ENCODE results near the gene ANXA1.

ANXA1 gene

DNA sequence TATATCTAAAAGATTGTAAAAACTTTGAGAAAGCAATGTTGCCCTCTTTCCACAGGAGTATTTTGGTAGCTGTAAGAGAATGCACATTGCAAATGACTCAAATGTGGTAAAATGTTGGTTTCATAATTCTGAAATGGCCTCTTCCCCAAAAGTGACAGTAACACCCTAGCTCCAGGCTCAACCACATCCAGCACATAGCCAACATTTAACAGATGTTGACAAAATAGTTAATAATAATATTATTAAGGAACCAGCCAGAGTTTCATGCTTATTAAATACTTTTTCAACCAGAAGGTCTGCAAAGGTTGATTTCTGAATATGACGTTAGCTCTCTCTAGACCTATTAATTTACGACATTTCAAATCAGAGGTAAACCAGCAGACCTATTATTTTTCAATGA is 1.3 kb downstream of the ANXA1 start:
- DNase-seq (ENCODE audit: extremely low read depth, low read depth) = no peak

DNA sequence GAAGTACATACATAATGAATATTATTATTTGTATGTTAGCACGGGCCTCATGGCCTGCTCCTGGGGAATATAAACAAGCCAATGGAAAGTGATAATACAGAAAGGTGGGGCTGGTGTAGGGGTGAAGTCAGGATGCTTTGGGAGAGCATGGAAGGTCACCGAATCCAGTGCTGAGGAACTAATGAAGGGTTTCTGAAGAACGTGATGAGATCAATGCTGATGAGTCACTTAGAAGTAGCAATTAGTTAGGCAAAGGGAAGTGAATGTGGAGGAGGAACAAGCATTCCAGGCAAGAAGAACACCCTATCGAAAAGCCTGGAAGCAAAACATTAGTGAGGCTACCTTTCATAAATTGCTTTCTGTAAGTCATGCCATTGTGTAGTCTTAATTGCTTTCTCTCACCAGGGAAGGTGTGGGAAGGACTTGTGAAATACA is 2.1 kb downstream of the ANXA1 start:
- TF ChIP-seq, protein P1, sequence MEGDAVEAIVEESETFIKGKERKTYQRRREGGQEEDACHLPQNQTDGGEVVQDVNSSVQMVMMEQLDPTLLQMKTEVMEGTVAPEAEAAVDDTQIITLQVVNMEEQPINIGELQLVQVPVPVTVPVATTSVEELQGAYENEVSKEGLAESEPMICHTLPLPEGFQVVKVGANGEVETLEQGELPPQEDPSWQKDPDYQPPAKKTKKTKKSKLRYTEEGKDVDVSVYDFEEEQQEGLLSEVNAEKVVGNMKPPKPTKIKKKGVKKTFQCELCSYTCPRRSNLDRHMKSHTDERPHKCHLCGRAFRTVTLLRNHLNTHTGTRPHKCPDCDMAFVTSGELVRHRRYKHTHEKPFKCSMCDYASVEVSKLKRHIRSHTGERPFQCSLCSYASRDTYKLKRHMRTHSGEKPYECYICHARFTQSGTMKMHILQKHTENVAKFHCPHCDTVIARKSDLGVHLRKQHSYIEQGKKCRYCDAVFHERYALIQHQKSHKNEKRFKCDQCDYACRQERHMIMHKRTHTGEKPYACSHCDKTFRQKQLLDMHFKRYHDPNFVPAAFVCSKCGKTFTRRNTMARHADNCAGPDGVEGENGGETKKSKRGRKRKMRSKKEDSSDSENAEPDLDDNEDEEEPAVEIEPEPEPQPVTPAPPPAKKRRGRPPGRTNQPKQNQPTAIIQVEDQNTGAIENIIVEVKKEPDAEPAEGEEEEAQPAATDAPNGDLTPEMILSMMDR (IDR thresholded peaks at IDR 0.05; ENCODE audit: low read depth, low read length) = no peak
- DNase-seq (ENCODE audit: extremely low read depth, low read depth) = no peak

More for the DNA sequence above, 1.3 kb downstream of the ANXA1 start:
- TF ChIP-seq, protein P1 (IDR thresholded peaks at IDR 0.05; ENCODE audit: low read depth, low read length) = no peak

DNA sequence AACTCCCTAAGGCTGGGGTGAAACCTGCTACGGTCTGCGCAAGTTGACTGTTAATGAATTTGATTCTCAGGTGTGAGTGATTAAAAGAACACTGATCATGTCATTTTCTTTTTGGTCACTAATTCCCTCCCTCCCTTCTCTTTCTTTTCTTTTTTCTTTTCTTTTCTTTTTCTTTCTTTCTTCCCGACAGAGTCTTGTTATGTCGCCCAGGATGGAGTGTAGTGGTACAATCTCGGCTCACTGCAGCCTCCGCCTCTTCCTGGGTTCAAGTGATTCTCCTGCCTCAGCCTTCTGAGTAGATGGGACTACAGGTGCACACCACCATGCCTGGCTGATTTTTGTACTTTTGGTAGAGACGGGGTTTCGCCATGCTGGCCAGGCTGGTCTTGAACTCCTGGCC is 2.6 kb downstream of the ANXA1 start:
- no peak for DNase-seq (ENCODE audit: extremely low read depth, low read depth)
- TF ChIP-seq, protein P1 (IDR thresholded peaks at IDR 0.05; ENCODE audit: low read depth, low read length) = no peak

DNA sequence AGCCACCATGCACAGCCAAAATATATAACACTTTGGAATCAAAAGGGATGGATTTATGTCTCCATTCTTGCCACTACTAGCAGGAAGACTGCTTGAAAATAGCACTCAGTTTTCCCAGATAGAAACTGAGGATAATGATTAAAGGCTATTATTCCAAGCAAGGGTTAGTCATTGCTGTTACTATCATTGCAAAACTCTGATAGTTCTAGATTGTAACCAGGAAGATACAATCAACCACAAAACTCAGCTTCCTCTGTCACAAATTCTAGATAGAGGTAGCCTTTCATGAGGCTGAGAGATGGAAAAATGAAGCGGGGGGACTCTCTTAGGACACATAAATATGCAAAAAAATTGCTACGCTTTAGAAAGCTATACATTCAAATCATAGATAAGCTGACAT is 3.1 kb downstream of the ANXA1 start:
- TF ChIP-seq, protein P1 (IDR thresholded peaks at IDR 0.05; ENCODE audit: low read depth, low read length) = no peak
- no peak for DNase-seq (ENCODE audit: extremely low read depth, low read depth)

DNA sequence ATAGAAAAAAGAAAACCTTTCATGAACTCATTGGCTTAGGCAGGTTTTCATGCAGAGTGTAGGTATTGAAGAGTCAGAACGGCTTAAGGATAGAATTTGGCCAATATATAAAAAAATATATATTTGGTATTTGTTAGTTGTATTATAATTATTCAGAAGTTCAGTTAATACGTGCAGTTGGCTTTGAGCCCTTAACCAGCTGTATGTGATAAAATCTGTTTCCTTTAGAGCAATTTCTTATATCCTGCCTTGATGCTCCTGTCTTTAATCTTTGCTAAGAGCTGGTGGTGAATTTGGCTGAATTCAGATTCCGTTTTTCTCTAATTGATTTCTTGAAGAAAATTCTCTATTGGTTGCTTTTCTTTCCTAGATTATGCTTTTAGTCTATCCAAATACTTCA is 3.7 kb downstream of the ANXA1 start:
- no peak for DNase-seq (ENCODE audit: extremely low read depth, low read depth)
- TF ChIP-seq, protein P1 (IDR thresholded peaks at IDR 0.05; ENCODE audit: low read depth, low read length) = no peak

DNA sequence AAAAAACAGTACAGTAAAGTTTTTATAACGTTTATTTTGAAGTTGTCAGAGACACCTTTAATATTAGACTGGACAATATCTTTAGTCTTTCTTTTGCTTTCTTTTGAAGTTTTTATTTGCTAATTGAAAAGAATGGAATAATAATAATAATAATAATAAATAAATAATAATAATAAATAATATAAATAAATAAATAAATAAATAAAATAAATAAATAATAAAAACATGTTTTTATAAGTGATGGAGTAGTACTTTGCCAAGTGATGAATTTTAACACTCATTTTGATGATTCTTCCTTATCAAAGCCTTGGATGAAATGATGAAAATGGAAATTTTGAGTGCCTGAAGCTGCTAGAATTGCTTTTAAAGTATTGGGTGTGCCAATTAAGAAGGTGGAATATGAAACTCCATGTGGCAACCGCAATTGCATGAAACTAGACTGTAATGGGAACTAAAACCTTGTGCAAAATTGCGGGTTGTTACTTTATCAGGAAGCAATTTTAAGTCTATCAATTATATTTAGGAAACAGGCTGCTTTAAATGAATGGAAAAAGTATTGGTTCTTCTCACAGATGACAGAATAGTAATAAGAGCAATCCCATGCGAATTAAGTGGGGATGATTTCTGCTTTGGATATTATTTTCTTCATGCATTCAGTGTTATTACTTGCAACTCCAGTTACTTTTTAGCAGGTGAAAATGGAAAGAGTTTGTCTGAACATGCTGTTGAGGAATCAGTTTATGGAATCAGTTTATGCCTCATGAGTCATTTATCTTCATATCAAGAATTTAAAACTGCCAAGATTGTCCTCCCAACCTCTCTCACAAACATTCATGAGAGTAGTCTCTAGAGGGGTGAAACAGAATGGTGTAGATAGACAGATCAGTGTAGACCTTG is 4.6 kb downstream of the ANXA1 start:
- TF ChIP-seq, protein P1 (IDR thresholded peaks at IDR 0.05; ENCODE audit: low read depth, low read length) = no peak
- DNase-seq (ENCODE audit: extremely low read depth, low read depth) = no peak

DNA sequence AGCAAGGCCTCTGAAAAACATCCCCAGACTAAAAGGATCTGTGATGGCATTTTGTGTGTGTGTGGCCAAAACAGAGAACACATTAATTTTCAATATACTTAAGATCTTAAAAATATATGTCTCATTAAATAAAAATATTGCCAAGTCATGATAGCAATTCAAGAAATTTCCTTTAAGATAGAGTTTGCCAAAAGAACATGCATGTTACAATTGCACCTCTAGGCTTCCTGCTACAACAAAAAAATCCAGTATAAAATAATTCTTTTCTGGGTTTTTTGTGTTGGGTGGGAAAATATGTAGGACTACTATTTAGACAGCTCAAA is 5.2 kb downstream of the ANXA1 start:
- TF ChIP-seq, protein P1 (IDR thresholded peaks at IDR 0.05; ENCODE audit: low read depth, low read length) = no peak
- DNase-seq (ENCODE audit: extremely low read depth, low read depth) = no peak

All from AG09319 (cell line).